Keratinocyte (primary cell): ENCODE measurements around the gene RAB34. TPM values are rescaled to one million over a fixed set of nuclear protein-coding genes. Genes with fewer than 3 reads are reported as not detected.

ENCODE experiments used
- DNase-seq: peaks from one replicate; pipeline ENCODE4 v3.0.0-alpha.2; 2011; ENCODE audit warnings: low read depth, missing footprints, low spot score
- FAIRE-seq: peaks from 2 replicates; lab custom pipeline; 2011; peaks lifted over from hg19 to GRCh38; lab: Jason Lieb, UNC
- H2AFZ ChIP-seq: 2 replicates; pipeline ENCODE4 v1.6.0; 2012; ENCODE audit warnings: low read length, control low read depth, inconsistent platforms; ENCODE audit not compliant: control insufficient read depth
- H3K27ac ChIP-seq: 2 replicates; pipeline ENCODE4 v1.5.1; 2011; ENCODE audit warnings: low read length; ENCODE audit not compliant: control insufficient read depth, insufficient read depth
- H3K27me3 ChIP-seq: 3 replicates; pipeline ENCODE4 v1.6.0; 2011; ENCODE audit warnings: low read length; ENCODE audit not compliant: control insufficient read depth, insufficient read depth; ENCODE audit errors: extremely low read depth
- H3K36me3 ChIP-seq, 2 experiments: 2 replicates in 1 of 2; 3 replicates in 1 of 2; pipeline ENCODE4 v1.5.1; 2011; ENCODE audit warnings: low read length in 2 of 2, mild to moderate bottlenecking in 1 of 2; ENCODE audit not compliant: control insufficient read depth in 2 of 2, insufficient read depth in 2 of 2; ENCODE audit errors: extremely low read depth in 1 of 2
- H3K4me1 ChIP-seq: 3 replicates; pipeline ENCODE4 v1.5.1; 2011; ENCODE audit warnings: low read length; ENCODE audit not compliant: control insufficient read depth, insufficient read depth; ENCODE audit errors: extremely low read depth
- H3K4me2 ChIP-seq: 3 replicates; pipeline ENCODE4 v1.6.0; 2011; ENCODE audit warnings: low read depth, low read length; ENCODE audit not compliant: control insufficient read depth, insufficient read depth; ENCODE audit errors: extremely low read depth
- H3K4me3 ChIP-seq, 3 experiments: fragments of 200-600 bp in 1 of 3; sonication (generic) in 1 of 3; 2 replicates in 2 of 3; 3 replicates in 1 of 3; pipeline ENCODE4 v1.5.1; 2011 to 2016; ENCODE audit warnings: low read length in 3 of 3, mild to moderate bottlenecking in 3 of 3, control low read depth in 2 of 3, inconsistent platforms in 1 of 3, low read depth in 1 of 3, mixed read lengths in 1 of 3, mixed run types in 1 of 3, moderate library complexity in 1 of 3; ENCODE audit not compliant: control insufficient read depth in 2 of 3, insufficient read depth in 2 of 3; ENCODE audit errors: extremely low read depth in 1 of 3
- H3K79me2 ChIP-seq: 2 replicates; pipeline ENCODE4 v1.6.0; 2012; ENCODE audit warnings: low read length; ENCODE audit not compliant: control insufficient read depth, insufficient read depth
- H3K9ac ChIP-seq: 3 replicates; pipeline ENCODE4 v1.6.0; 2011; ENCODE audit warnings: low read length; ENCODE audit not compliant: control insufficient read depth, insufficient read depth; ENCODE audit errors: extremely low read depth
- H3K9me1 ChIP-seq: 3 replicates; pipeline ENCODE4 v1.6.0; 2011; ENCODE audit warnings: low read length; ENCODE audit not compliant: control insufficient read depth, insufficient read depth; ENCODE audit errors: extremely low read depth
- H3K9me3 ChIP-seq: 2 replicates; pipeline ENCODE4 v1.5.1; 2012; ENCODE audit warnings: low read depth, low read length; ENCODE audit not compliant: control insufficient read depth
- H4K20me1 ChIP-seq: 3 replicates; pipeline ENCODE4 v1.6.0; 2011; ENCODE audit warnings: low read length; ENCODE audit not compliant: control insufficient read depth, insufficient read depth; ENCODE audit errors: extremely low read depth
- CTCF ChIP-seq, 3 experiments: IDR thresholded peaks in 1 of 3; conservative IDR thresholded peaks in 1 of 3; optimal IDR thresholded peaks in 1 of 3; 2 replicates in 2 of 3; 3 replicates in 1 of 3; pipeline versions ENCODE3 to v1.5.1; 2011; ENCODE audit warnings: low read length in 3 of 3, mild to moderate bottlenecking in 3 of 3, moderate library complexity in 2 of 3, control low read depth in 1 of 3, inconsistent platforms in 1 of 3; ENCODE audit not compliant: insufficient read depth in 2 of 3; ENCODE audit errors: extremely low read depth in 1 of 3
- EZH2 ChIP-seq: IDR thresholded peaks from one replicate; pipeline ENCODE4 v1.6.1; 2012; ENCODE audit warnings: inconsistent platforms, mild to moderate bottlenecking, low read length, moderate library complexity
- dilution Hi-C: fragments of 300-500 bp; cut with MboI; formaldehyde crosslinking; loops from one replicate; pipeline ENCODE4 v1.7.0; 2020; ENCODE audit warnings: low sequenced_read_pairs; ENCODE audit not compliant: extremely low pct_ligation_motif_present
- polyA plus RNA-seq, 5 experiments: library from polyadenylated mRNA; depleted of rRNA in 3 of 5; stranded (reverse) in 3 of 5; stranded (forward) in 1 of 5; unstranded in 1 of 5; fragments of >200 nt; gene quantifications; 1 replicate in 1 of 5; 2 replicates in 3 of 5; 3 replicates in 1 of 5; pipeline versions ENCODE4 v1.2.1 to v1.2.3, GENCODE V29; 2011 to 2012; ENCODE audit warnings: missing spikeins in 2 of 5, low read depth in 1 of 5, low replicate concordance in 1 of 5

Gene RAB34
- polyA plus RNA-seq, 1 donor (not counting 4 experiments of a cell fraction or from before 2014, with no cell fraction given), result 134 TPM

GRCh38 chr17:28741358-28742349, 24.0 kb upstream of the RAB34 start:
- peaks cover 5% of the 10 kb centered on the region for H4K20me1 ChIP-seq
- no peak overlapping the region for H3K27ac ChIP-seq
- dilution Hi-C loops, result no loop called here
- H3K79me2 ChIP-seq, result peaks cover 27% of the 10 kb centered on the region
- no peaks in the 10 kb centered on the region for H3K27me3 ChIP-seq
- H3K4me2 ChIP-seq, result no peak overlapping the region
- peaks cover 5% of the 10 kb centered on the region in 2 experiments for H3K36me3 ChIP-seq
- H3K4me1 ChIP-seq, result peaks cover 15% of the 10 kb centered on the region
- no peak overlapping the region for H3K9ac ChIP-seq
- DNase-seq (no peak), FAIRE-seq (no peak)
- H3K9me3 ChIP-seq, result peaks cover 11% of the 10 kb centered on the region
- H3K9me1 ChIP-seq, result peaks cover 2% of the 10 kb centered on the region
- no peak overlapping the region for H3K4me3 ChIP-seq
- TF ChIP-seq EZH2 (no peak), CTCF (optimal IDR thresholded peaks at IDR 0.05 in 1 of 3, IDR thresholded peaks at IDR 0.05 in 1 of 3, conservative IDR thresholded peaks at IDR 0.05 in 1 of 3; ENCODE audit: extremely low read depth in 1 of 3, insufficient read depth in 2 of 3, low read length in 3 of 3) (no peak)
- no peak overlapping the region for H2AFZ ChIP-seq

DNA sequence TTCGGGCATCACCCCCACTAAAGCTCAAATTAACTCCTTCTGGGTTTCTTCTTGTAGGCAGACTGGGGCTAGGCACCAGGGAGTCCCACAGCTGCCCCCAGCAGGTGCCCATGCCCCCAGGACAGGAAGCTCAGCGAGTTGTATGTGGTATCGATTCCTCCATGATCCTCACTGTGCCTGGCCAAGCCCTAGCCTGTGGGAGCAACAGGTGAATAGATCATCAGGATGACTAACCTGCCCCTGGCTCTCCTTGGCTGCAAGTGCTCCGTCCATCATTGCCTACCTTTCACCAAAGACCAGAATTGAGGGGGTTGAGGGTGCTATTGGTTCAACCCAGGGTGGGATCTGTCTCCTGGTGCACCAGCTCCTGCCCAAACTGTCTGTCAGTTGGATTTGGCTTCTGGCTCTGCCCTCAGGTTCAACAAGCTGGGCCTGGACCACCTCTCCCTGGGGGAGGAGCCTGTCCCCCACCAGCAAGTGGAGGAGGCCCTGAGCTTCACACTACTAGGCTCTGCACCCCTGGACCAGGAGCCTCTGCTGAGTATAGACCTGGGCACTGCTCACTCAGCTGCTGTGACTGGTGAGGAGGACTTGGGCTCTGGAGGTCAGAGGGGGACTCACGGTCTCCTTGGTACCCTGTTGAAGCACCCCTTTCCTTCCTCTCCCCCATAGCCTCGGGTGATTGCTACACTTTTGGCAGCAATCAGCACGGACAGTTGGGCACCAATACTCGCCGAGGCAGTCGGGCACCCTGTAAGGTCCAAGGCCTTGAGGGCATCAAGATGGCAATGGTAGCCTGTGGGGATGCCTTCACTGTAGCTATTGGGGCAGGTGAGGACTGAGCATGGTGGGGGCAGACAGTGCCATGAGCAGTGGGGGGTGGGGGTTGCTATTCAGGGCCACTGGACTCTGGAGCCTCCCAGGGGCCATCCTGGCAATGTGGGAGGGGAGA, 23.0 kb upstream of the RAB34 start:
- no peak for FAIRE-seq
- H3K27me3 ChIP-seq, result no peaks in the 10 kb centered on the region
- no peak for DNase-seq
- H4K20me1 ChIP-seq, result no peaks in the 10 kb centered on the region
- H3K27ac ChIP-seq, result no peak overlapping the region
- H2AFZ ChIP-seq, result no peak overlapping the region
- peaks cover 6% of the 10 kb centered on the region for H3K4me1 ChIP-seq
- dilution Hi-C loops, result no loop called here
- H3K4me2 ChIP-seq, result no peak overlapping the region
- peaks cover 0 to 5% of the 10 kb centered on the region in 2 experiments for H3K36me3 ChIP-seq
- H3K9me1 ChIP-seq, result no peaks in the 10 kb centered on the region
- peaks cover 17% of the 10 kb centered on the region for H3K79me2 ChIP-seq
- no peak overlapping the region for H3K9ac ChIP-seq
- TF ChIP-seq EZH2 (no peak), CTCF (optimal IDR thresholded peaks at IDR 0.05 in 1 of 3, IDR thresholded peaks at IDR 0.05 in 1 of 3, conservative IDR thresholded peaks at IDR 0.05 in 1 of 3; ENCODE audit: extremely low read depth in 1 of 3, insufficient read depth in 2 of 3, low read length in 3 of 3) (no peak)
- no peak overlapping the region for H3K4me3 ChIP-seq
- H3K9me3 ChIP-seq, result peaks cover 11% of the 10 kb centered on the region
